ENCODE results near the gene CCDC54. TPM values are rescaled to one million over a fixed set of nuclear protein-coding genes. Genes with fewer than 3 reads are reported as not detected.

The CCDC54 gene
- total and polyA plus RNA-seq, 2 of the 8 experiments (the other 6 are each of a cell fraction or from before 2014, with no cell fraction given), result not detected

GRCh38 chr3:107367353-107367752, 9.9 kb upstream of the CCDC54 start:
- no peak for FAIRE-seq
- Histone ChIP-seq H2AK5ac (ENCODE audit: low read depth, low read length) (no peak overlapping the region), H4K20me1 (replicated peaks in 1 of 2; ENCODE audit: control insufficient read depth in 1 of 2, insufficient read depth in 2 of 2, low read length in 2 of 2) (no peaks in the 10 kb centered on the region), H3K4me2 (ENCODE audit: insufficient read depth in 1 of 2, low read depth in 2 of 2, low read length in 2 of 2) (no peak overlapping the region), H3K56ac (replicated peaks; ENCODE audit: insufficient read length, low read depth, low read length) (no peak overlapping the region), H3K9me3 (ENCODE audit: insufficient read depth in 2 of 2, low read depth in 1 of 2, low read length in 1 of 2) (no peaks in the 10 kb centered on the region; a peak in 1 of 4 replicates), H3K79me1 (ENCODE audit: low read depth, low read length) (no peaks in the 10 kb centered on the region), H2BK120ac (replicated peaks; ENCODE audit: low read depth, low read length) (no peak overlapping the region), H4K8ac (ENCODE audit: extremely low read depth, insufficient read depth, low read length) (no peak overlapping the region), H2BK20ac (ENCODE audit: low read length) (peak overlapping the region; percentile 66; the same call in 1 of the 2 replicates), H4K91ac (replicated peaks; ENCODE audit: insufficient read length, low read length) (no peak overlapping the region), H3K4me1 (replicated peaks in 1 of 4; ENCODE audit: control insufficient read depth in 3 of 4, insufficient read depth in 4 of 4, low read length in 3 of 4) (peaks cover 0 to 6% (median 3%) of the 10 kb centered on the region in 4 experiments; a peak in 3 of 7 replicates), H3K9ac (replicated peaks in 1 of 4; ENCODE audit: extremely low read depth in 1 of 4, low read depth in 3 of 4, low read length in 3 of 4) (no peak overlapping the region), H3K23me2 (ENCODE audit: low read depth, low read length) (no peaks in the 10 kb centered on the region), H3K27ac (ENCODE audit: low read depth, low read length) (no peak overlapping the region), H3K79me2 (ENCODE audit: control insufficient read depth in 1 of 2, insufficient read depth in 2 of 2, low read length in 2 of 2) (no peaks in the 10 kb centered on the region), H3K23ac (ENCODE audit: insufficient read length) (no peak overlapping the region), H3K27me3 (replicated peaks in 1 of 4; ENCODE audit: control insufficient read depth in 3 of 4, extremely low read depth in 1 of 4, insufficient read depth in 3 of 4, low read length in 3 of 4) (no peaks in the 10 kb centered on the region), H3K4ac (replicated peaks; ENCODE audit: insufficient read length, low read depth, low read length) (no peak overlapping the region), H2BK5ac (ENCODE audit: low read depth, low read length) (no peak overlapping the region), H3K18ac (ENCODE audit: extremely low read depth, low read length) (no peak overlapping the region), H2BK15ac (ENCODE audit: low read length) (no peak overlapping the region), H2AFZ (ENCODE audit: low read length) (0 out of 2 replicates have a peak overlapping the region, but pooled peaks have one; percentile 73), H2BK12ac (ENCODE audit: low read depth, low read length) (no peak overlapping the region), H3K14ac (ENCODE audit: insufficient read length) (no peak overlapping the region), H3K36me3 (ENCODE audit: control insufficient read depth in 2 of 4, insufficient read depth in 4 of 4, low read length in 3 of 4) (no peaks in the 10 kb centered on the region), H3K4me3 (ENCODE audit: extremely low read depth in 1 of 4, insufficient read depth in 2 of 4, low read depth in 3 of 4, low read length in 4 of 4) (no peak overlapping the region), H4K5ac (ENCODE audit: insufficient read length, low read depth, low read length) (no peak overlapping the region)
- ChIA-PET POLR2A (ENCODE audit: partially characterized antibody) (interaction anchor here (0.8 kb wide), 1 partner anchor 63 kb away, joined by 3 read pairs; no protein-coding TSS in a partner anchor), CTCF (ENCODE audit: partially characterized antibody) (no interaction called here)
- no peak for DNase-seq (ENCODE audit: low read depth in 1 of 2, low spot score in 2 of 2)
- peak; percentile 98 for TF ChIP-seq BACH1 (IDR thresholded peaks at IDR 0.05; ENCODE audit: low read length)
- no peak for TF ChIP-seq FOSL1 (IDR thresholded peaks at IDR 0.05; ENCODE audit: insufficient read depth, low read depth, low read length)
- peak; percentile 94 for TF ChIP-seq MAFK (IDR thresholded peaks at IDR 0.05; ENCODE audit: low read depth, low read length)
- WGBS, 2 experiments (ENCODE audit: extremely low coverage in 1 of 2, insufficient coverage in 1 of 2, insufficient read length in 1 of 2, insufficient replicate concordance in 2 of 2, low coverage in 1 of 2, low lambda C conversion rate in 2 of 2, missing lambda C conversion rate in 1 of 2), result 79% methylated on average over 5 of the region's 5 CpGs; no CpG with 5 or more reads in 1 of the 2 experiments
